CD4-positive, alpha-beta T cell treated with Interleukin-6 at 100 ng/mL for 8 hours (primary cell): ENCODE data around the gene NSRP1.
"Not testable (repeated sequence)": the region's sequence is repeated elsewhere in the genome, so short reads cannot be mapped to it uniquely, and the experiment has no call there.

Source experiments
- DNase-seq: peaks from one replicate; pipeline ENCODE4 v3.0.0-alpha.2; 2020; ENCODE audit warnings: mixed read lengths, low spot score

NSRP1 gene

DNA sequence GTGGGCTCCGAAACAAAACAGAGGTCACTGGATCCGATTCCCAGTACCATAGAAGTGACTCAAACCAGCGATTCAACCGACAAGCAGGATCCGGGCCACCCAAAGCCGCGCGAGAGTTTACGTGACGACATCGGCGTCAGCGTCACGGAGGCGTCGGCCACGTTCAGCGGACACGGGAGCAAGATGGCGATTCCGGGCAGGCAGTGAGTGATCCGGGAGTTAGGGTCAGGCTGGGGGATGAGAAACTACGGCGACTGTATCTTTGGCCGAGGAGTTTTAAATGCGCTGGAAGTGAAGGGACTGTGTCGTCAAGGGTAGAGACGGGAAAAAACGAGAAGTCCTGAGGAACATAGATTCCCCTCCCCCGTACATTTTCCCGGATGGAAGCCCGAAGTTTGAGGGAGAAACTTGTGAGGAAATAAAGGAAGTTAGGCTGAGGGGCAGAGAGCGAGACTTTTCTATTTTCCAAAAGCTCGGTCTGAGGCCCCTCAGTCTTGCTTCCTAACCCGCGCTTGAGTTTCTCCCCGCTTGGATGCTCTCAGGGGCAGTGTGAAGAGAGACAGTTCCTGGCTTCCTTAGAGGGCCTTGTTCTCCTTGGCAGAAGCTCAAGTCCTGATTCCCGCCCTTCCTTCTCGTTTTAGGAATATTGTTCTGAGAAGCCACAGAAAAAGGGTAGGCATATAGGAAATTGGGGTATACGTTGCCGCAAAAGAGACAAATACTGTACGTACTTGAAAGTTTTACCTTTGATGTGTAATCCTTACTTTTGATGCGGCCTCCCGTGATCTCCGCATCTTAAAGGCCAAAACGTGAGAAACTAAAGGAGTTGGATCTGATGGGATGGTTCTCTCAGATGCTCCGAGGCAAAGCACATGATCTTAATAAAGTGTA is at the start of gene NSRP1:
Gene NSRP1 (plus strand): TSS at position 156 of the 891 bp plus-strand sequence. CDS start 28 bp downstream, at position 184.
- peak; percentile 91 for DNase-seq

GRCh38 chr17:30068465-30068864 is 48.2 kb upstream of the NSRP1 start:
- no peak for DNase-seq

DNA sequence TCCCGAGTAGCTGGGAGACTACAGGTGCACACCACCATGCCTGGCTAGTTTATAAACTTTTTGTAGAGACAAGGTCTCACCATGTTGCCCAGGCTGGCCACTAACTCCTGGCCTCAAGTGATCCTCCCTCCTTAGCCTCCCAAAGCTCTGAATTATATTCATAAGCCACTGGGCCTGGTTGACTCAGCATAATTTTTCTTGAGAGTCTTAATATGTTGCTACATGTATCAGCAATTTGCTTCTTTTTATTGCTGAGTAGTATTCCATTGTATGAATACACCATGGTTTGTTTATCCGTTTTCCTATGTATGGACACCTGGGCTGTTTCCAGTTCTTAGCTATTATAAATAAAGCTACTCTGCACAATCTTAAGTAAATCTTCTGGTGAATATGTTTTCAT is 42.4 kb upstream of the NSRP1 start:
- no peak for DNase-seq

- DNase-seq = no peak
These were observed 41.9 kb upstream of the NSRP1 start for GRCh38 chr17:30074730-30075129.

DNA sequence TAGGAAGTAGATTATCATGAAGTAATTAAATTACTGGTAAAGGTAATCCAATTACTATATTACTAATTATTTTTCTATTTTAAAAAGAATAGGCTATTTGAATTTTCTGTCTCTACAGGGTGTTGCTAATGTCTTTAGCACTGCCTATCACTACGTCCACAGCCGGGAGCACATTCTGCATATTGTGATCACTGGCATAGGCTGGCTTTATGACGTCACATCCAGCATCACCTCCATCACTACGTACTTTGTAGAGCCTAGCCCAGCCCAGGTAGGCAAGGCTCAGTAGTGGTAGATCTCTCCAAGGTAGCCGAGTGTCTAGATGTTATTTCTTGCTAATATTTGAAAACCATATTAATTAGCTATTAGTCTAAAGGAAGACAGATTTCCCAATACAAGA is 33.8 kb upstream of the NSRP1 start:
- no peak for DNase-seq

DNA sequence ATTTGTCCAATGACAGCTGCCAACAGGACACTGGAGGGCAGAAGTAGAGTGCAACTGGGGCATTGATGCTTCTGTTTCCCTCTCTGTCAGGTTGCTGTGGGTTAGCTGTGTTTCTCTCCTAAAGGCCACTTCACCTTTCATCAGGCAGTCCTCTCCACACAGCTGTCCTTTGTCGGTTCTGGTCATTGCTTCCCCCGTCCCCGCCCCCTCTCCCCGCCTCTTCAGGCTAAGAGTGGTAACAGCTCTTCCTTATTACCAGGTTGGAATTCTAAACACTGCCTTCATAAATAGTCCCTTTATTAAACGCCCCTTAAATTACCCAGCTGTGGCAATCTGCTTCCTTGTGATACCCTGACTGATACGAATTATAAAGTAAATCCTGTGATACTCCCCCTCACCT is 31.8 kb upstream of the NSRP1 start:
- DNase-seq = no peak

- no peak for DNase-seq
These were observed 29.7 kb upstream of the NSRP1 start for GRCh38 chr17:30086896-30087295.

DNA sequence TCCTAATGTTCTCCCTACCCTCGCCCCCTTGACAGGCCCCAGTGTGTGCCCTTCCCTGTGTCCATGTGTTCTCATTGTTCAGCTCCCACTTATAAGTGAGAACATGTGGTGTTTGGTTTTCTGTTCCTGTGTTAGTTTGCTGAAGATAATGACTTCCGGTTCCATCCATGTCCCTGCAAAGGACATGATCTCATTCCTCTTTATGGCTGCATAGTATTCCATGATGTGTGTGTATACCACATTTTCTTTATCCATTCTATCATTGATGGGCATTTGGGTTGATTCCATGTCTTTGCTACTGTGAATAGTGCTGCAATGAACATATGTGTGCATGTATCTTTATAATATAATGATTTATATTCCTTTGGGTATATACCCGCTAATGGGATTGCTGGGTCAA is 29.2 kb upstream of the NSRP1 start:
- not testable (repeated sequence) for DNase-seq

DNA sequence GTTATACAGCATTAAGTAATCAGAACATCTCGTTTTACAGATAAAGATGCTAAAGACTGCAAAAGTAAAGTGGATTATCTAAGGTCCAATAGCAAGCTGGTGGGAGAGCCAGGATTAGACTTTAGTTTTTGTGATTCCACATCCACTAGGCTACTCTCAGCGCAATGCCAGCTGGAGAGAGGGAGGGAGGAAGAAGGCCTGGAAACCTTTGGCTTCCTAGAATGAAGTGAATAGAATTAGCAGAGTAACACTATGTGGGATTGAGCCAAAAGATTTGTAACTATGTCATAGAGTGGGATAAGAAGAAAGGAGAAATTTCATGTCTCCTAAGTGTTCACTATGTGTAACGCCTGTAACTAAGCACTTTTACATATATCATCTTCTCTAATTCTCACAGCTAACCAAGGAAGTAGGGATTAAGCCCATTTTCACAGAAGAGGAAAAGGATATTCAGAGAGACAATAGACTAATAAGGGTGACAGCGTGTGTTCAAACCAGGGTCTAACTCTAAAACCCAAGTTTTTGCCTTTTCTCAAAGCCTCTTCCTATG is 25.4 kb upstream of the NSRP1 start:
- no peak for DNase-seq

DNA sequence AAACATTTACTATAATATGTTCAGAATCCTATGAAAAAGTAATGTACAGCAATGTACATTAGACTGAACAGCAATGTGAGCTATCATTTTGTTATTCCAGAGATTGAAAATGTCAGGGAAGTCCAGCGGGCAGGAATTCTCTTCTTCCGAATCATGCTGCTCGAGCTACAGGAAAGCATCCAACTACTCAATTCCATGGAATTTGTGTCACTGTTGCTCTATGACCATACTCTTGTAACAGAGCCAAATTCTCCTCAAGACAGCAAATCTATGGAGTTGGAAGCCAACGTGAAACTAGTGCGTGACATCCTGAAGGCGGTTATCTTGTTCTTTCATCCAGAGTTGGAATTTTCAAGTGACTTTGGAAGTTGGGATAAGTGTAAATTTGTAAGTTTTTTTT is 24.8 kb upstream of the NSRP1 start:
- no peak for DNase-seq

- DNase-seq = no peak
These were observed 23.7 kb upstream of the NSRP1 start for GRCh38 chr17:30092886-30093285.

GRCh38 chr17:30093463-30094147 is 23.0 kb upstream of the NSRP1 start:
- peak; percentile 51 for DNase-seq

GRCh38 chr17:30095507-30096244 is 20.9 kb upstream of the NSRP1 start:
- no peak for DNase-seq

DNA sequence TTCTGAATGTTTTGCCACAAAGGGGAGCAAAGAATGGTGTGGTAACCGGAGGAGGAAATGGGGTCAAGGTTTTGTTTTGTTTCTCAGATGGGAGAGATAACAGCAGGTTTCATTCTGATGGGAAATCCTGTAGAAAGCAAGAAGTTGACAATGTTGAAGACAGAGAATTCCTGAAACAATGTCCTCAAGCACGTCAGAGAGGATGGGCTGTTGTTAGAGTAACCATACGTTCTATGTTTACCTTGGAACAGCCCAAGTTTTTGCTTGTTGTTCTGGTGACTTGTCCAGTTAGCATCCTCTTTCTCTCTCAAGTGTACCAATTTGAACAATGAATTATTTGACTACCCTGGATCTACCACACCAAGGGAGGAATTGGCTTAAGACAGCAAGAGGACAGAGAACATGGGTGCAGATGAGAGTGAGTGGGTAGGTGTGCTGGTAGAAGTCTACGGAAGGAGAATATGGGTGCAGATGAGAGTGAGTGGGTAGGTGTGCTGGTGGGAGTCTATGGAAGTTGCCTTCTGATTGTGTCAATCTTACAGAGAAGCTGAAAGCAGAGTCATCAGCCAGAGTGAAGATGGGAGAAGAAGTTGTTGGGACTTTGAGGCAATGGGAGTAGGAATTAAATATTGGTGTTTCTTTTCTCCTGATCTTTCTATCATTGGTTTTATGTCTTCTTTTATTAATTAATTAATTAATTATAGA is 14.8 kb upstream of the NSRP1 start:
- no peak for DNase-seq

DNA sequence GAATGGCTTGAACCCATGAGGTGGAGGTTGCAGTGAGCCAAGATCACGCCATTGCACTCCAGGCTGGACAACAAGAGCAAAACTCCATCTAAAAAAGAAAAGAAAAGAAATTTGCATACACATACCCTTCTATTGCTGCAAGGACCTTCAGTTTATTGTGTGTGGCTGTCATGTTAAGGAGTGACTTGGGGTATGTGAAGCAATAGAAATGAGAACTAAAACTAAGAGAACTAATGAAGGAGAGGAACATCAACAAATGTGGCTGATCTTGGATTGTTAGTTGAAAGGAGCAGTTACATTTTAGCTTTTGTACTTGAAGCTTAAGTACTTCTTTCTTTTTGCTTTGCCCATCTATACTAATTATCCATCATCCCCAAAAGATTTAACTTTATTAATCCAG is 12.7 kb upstream of the NSRP1 start:
- no peak for DNase-seq

- DNase-seq = peak; percentile 69
These were observed 11.9 kb upstream of the NSRP1 start for GRCh38 chr17:30104575-30105339.

- no peak for DNase-seq
These were observed 3.8 kb upstream of the NSRP1 start for GRCh38 chr17:30112794-30113193.

- no peak for DNase-seq
These were observed 3.4 kb upstream of the NSRP1 start for GRCh38 chr17:30113213-30113612.

DNA sequence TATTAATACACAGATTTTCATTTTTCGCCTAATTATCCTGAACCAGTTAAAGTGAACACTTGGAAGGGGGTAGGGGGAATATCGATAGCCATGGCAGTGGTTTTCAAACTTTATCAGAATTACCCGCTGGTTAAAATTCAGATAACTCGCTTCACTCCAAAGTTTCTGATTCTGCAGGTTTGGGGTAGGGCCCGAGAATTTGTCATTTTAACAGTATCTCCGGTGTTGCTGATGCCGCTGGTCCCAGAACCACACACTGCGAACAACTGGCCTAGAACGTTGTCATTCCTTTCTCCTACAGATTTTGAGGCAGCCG is 313 bp upstream of the NSRP1 start:
- DNase-seq = no peak

- DNase-seq = no peak
These were observed 1.1 kb downstream of the NSRP1 start for GRCh38 chr17:30117675-30118081.

DNA sequence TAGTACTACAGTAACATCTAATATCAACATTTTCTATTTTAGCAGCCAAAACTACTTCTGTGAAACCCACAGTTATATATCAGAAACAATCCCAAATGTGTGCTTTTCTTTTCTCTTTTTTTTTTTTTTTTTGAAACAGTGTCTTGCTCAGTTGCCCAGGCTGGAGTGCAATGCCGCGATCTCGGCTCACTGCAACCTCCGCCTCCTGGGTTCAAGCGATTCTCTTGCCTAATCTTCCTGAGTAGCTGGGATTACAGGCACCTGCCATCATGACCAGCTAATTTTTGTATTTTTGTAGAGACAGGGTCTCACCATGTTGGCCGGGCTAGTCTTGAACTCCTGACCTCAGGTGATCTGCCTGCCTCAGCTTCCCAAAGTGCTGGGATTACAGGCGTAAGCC is 2.0 kb downstream of the NSRP1 start:
- DNase-seq = not testable (repeated sequence)
